Left forelimb (tissue), 1 donor: ENCODE data around the gene AOPEP.

Experiments
- DNase-seq: peaks from one replicate; pipeline ENCODE4 v3.0.0-alpha.2; 2018; ENCODE audit warnings: low spot score

The AOPEP gene

GRCh38 chr9:94792511-94792910, 66.0 kb downstream of the AOPEP start:
- no peak for DNase-seq

- DNase-seq, result no peak
These were observed 68.1 kb downstream of the AOPEP start for GRCh38 chr9:94794476-94795167.

- DNase-seq, result no peak
These were observed 70.2 kb downstream of the AOPEP start for GRCh38 chr9:94796687-94797086.

DNA sequence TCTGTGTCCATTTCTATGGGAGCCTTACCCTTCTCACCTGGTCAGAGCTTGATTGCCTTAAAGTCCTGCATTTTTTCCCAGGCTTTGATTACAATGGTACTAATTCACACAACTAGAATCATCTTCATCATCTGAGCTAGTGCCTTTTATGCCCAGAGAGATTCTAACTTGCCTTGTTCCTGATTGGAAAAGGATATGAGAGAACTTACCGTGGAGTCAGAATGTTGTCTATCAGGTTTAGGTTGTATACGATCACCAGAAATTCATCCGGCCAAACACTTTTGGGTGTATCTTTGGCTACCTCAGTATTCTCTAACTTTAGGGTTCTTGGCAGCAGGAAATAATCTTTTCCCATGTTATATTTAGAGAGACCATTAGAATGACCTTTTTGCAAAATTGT, 71.7 kb downstream of the AOPEP start:
- DNase-seq, result no peak

DNA sequence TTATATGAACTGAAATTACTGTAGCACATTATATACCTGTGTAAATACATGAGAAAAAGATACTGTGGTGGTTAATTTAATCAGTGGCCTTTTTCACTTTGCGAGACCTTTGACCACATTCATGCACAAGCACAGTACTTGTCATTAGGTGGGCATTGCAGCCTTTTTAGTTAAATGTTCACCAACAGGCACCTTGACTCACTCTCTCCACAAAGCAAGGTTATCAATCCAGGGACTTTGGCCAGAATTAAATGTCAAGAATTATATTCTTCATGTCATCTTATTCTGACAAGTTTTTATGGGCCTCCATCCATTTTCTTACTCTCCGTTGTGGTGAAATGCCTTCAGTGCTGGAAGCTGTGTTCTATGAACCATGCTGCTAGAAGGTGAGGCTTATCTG, 72.2 kb downstream of the AOPEP start:
- no peak for DNase-seq

DNA sequence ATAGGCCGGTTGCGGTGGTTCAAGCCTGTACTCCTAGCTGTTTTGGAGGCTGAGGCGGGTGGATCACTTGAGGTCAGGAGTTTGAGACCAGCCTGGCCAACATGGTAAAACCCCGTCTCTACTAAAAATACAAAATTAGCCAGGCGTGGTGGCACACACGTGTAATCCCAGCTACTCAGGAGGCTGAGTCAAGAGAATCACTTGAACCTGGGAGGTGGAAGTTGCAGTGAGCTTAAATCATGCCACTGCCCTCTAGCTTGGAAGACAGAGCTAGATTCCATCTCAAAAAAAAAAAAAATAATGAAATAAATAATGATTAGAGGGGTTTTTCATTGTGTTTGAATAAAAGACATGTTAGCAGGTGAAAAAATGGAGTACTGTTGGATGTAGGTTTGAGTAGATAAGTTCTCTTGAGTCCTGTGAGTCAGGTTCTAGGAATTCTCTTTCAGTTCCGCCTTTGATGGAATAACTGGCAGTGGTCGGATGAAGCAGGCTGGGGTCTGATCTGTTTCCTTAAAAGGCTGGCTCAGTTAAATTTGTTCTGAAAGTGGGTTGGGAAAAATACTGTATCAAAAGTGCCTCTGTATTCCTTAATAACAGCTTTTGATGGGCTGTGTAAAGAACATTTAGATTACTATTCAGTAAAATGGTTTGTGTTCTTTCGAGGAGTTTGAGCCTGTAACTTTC, 73.2 kb downstream of the AOPEP start:
- no peak for DNase-seq

DNA sequence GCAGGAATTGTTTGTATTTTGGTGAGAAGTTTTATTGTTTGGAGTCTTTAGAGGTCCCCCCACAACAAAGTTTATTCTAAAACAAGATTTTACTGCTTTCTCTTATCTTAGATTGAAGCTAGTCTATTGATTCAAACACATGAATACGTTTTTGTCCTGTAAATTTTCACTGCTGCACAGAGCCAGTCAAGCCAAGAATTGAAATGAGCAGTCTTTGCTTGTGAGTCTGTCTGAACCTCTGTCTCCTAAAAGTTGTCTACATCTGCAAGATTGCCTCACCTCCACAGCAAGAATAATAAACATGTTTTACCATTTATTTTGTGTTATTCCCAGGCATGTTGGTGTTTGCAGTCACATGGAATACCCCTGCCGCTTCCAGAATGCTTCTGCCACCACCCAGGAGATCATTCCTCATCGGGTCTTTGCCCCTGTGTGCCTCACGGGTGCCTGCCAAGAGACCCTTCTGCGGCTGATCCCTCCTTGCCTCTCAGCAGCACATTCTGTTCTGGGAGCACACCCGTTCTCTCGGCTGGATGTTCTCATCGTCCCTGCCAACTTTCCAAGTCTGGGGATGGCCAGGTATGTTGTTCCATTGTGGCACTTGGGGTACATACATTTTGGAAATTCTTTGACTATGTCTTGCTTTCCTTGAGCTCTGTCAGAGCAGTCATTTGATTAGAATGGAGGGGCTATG, 74.1 kb downstream of the AOPEP start:
- no peak for DNase-seq

- DNase-seq, result no peak
These were observed 74.7 kb downstream of the AOPEP start for GRCh38 chr9:94801234-94801633.

DNA sequence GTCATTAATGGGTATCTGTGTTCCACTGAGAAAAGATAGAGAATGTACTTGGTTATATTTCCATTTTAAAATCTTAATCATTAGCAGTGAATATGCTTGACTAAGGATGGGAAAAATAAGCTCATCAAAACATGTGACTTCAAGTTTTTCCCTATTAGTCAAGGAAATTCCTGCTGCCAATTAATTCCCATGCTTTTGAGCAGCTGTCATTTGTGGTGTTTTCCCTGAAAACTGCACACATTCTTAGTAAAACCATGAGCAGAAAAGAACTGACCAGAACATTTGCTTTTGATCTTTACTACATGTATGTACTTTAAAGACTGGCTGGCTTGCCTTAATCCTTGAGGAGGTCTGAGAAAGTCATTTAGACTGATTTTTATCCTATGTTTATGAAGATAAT, 75.2 kb downstream of the AOPEP start:
- no peak for DNase-seq

- no peak for DNase-seq
These were observed 75.8 kb downstream of the AOPEP start for GRCh38 chr9:94802251-94802650.

DNA sequence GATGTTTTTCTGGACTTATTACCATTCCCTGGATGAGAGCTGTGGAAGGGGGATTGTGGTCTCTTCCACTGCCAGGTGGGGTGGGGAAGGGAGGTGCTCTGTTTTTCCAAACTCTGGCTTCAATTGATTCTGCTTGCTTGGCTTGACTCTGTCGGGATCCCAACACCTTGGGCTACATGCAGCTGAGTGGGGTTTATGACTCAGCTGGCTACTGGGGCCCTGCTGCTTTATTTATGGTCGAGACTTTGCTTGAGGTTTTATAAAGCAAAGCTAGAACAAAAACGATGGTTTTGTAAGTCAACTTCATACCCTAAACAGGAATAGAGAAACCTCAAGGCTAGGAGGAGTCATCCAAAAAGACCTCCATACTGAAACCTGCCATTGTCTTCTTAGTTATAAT, 76.3 kb downstream of the AOPEP start:
- DNase-seq, result no peak

DNA sequence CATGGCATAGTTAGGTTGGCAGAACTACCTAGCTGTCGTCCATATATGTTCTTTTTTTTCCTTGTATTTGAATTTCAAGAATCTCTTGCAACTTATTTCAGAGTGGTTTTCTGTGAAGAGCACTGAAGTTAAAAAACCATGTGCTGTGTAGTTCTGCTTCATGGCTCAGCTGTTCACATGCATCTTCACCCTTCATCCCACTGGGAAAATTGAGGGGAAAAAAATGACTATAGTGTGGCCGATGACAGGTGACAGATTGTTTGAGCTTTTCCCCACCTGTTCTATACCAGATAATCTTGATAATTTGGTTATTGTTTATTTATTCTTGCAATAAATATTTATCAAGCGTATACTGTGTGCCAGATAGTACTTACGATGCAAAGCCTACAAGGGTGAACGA, 77.8 kb downstream of the AOPEP start:
- DNase-seq, result no peak

DNA sequence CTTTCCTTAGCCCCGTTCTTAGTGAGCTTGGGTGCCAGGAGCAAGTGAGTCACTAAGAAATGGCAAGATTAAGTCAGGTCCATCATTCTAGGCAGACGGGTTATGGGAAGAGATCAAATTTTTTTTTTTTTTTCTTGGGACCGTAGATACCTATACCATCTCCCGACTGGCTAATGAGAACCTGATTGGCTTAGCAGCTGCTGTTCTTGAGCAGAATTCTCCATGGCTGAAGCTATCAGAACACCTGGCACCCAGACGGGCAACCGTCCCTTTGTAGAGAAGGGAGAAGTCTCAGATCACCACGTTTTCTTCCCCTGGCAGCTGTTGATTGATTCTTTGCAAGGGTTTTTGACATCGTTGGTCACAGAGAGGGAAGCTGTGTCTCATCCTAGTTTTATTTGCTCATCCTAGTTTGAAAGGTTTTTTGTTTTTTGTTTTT, 78.6 kb downstream of the AOPEP start:
- no peak for DNase-seq

DNA sequence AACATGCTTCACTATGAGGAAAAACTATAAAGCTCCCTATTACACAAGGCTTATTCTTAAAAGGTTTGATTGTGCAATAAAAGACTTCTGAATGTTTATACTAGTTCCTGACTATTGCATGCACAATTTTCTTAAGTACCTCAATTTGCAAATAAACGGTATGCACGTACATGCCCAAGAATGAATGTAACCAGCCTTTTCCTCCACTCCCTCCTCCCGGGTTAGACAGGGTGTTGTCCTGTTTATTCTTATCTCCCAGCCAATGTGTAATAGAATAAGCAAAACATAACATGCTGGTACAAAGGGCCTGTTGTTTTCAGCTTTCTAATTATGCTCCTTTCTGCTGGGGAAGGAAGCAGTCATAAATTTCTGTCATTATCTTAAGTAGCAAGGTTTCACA, 79.1 kb downstream of the AOPEP start:
- no peak for DNase-seq

- DNase-seq, result no peak
These were observed 79.9 kb downstream of the AOPEP start for GRCh38 chr9:94806307-94806893.

GRCh38 chr9:94807556-94807955, 81.1 kb downstream of the AOPEP start:
- no peak for DNase-seq

GRCh38 chr9:94808926-94809700, 82.6 kb downstream of the AOPEP start:
- DNase-seq, result no peak

DNA sequence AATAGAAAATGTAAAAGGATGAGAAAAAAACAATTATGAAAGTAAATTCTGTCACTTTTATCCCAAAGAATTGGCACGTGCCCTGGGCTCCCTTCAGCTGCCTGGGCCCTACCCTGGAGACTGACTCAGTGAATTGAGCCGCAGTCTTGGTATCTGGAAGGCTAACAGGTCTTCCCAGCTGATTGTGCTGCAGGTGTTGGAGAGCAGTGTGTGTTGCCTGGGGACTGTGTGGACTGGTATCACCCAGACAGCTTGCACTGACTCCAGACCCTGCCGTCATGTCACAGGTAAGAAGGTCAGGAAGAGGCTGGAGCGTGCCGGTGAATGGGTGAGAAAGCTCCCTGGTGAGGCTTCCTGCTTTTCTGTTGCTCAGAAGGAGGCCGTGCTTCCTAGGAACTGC, 83.3 kb downstream of the AOPEP start:
- DNase-seq, result no peak

- DNase-seq, result no peak
These were observed 84.6 kb downstream of the AOPEP start for GRCh38 chr9:94811074-94811473.

- DNase-seq, result no peak
These were observed 85.8 kb downstream of the AOPEP start for GRCh38 chr9:94812343-94812742.

GRCh38 chr9:94813379-94813778, 86.9 kb downstream of the AOPEP start:
- DNase-seq, result no peak
